Measurements from ENCODE around the gene MYRIP.
"Not testable (repeated sequence)": the region's sequence is repeated elsewhere in the genome, so short reads cannot be mapped to it uniquely, and the experiment has no call there.

The MYRIP gene

DNA sequence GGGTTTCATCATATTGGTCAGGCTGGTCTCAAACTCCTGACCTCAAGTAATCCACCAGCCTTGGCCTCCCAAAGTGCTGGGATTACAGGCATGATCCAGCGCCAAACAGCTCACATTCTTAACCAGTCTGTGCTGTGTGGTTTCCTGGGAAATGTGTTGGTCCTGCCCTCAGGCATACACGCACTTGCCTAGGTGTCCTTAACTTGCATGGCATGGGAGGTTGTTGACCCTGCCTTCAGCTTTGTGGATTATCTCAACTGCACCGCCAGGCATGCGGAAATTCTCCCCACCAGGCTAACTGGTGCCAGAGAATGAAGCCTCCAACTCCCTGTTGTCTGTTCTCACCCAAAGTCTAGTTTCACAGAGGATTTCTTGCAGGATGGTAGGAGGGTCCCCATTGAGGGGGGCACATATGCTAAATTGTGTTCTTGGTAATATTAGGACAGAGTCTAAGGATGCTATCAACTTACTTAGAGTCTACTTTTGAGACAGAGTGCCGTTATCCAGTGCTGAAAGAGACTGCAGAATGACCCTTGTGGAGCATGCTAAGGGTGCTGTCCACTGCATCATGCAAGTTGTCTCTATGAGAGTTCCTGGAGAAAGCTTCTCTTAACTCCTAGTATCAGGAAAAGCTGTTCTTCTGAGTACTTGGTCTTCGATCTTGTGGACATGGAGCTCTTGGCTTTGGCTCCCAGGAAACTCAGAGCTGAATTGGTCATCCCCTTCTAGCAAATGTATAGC is 438.5 kb downstream of the MYRIP start:
- DNase-seq: no peak

DNA sequence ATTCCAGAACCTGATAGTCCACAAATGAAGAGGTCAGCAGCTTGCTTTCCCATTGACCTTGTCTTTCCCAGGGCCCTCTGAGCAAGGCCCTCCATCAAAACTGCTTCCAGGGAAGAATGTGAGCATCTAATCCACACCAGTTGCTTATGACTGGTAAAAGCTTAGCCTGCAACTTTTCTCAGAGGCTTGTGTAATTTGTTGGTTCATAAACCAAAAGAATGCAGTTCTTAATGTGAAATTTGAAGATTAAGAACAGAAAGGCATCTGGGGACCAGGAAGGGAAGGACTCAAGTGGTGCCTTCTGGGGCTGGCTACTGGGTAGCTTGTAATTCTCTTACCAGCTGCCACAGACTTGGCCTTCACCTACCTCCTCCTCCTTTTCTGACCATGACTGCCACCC is 439.2 kb downstream of the MYRIP start:
- no peak for DNase-seq

DNA sequence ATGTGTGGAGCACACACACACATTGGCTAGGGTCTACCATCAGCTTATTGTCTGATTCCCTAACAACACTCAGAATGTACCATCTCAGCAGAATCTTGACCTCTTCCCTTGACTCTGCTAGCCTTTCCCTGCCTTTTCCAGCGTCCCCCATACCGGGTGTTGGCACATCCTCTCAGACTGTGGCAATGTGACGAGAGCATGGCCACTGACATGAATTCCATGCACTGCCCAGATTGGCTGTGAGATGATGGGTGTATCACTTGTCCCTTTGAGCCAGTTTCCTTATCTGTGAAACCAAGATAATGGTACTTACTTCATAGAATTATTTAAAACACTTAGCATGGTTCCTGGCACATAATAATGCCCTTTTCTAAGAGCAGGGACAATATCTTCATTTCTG is 439.8 kb downstream of the MYRIP start:
- no peak for DNase-seq

DNA sequence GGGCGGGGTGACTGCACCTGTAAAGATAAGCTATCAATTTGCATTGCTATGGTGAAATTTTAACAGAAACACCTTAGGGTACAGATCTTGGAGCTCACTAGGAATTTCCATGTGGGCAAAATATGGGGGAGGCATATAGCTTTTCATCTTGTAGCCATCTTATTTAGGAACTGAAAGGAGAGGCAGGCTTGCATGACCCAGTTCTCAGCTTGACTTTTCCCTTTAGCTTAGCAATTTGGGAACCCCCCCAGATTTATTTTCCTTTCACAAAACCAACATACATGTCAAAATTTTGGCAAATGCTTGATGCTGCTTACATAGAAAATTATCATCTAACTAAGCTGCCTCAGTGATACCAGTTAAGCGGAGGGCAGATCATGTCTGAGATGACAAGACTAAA is 445.1 kb downstream of the MYRIP start:
- no peak for DNase-seq

DNA sequence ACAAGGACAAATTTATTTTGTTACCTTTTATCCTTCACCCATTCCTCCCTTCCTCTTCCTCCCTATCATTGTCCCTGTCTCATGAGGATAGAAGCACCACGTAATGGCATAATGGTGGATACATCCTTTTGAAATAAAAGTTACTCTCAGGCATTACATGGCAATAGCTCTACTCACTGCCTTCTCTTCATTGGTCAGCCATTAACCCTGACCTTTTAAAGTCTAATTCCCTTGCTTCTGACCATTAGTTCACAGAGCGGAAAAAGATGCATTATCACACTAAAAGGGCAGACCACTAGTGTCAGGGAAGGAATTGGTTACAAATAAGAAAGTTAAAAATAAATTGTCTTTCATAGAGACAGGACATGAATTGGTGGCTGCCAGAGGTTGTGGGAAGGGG is 445.5 kb downstream of the MYRIP start:
- DNase-seq: no peak

DNA sequence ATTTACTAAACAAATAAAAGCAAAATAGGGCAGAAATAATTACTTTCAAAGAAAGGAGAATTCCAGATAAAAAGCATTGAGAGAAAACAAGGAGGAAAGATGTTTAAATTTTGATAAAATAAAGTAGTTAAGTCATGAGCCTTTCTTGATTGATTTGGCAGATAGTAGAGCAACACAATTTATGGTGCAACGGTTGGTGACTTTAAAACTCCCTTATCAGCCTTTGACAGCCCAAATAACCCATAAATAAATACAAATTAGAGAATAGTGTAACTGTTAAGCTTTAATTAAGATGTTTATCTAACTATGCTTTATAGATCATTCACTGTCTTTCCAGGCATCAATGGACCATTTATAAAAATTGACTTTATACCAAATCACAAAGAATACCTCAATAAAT is 446.1 kb downstream of the MYRIP start:
- DNase-seq: no peak

DNA sequence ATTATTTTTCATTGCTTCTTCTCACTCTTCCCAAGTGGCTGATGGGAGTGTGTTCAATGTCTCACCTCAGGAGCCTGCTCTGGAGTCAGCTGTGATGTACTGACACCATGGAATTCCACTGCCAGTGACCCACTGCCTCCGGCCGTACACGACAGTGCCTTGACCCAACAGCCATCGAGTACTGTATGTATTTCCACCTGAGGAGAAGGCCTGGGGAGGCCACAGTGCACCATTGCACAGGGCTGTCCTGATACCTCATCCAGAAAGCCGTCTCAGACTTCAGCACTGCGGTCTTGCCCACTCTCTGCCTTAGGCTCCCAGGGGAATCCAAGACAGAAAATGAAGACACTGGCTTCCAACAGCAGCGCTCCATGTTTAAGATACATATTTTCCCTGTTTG is 448.7 kb downstream of the MYRIP start:
- DNase-seq: no peak

DNA sequence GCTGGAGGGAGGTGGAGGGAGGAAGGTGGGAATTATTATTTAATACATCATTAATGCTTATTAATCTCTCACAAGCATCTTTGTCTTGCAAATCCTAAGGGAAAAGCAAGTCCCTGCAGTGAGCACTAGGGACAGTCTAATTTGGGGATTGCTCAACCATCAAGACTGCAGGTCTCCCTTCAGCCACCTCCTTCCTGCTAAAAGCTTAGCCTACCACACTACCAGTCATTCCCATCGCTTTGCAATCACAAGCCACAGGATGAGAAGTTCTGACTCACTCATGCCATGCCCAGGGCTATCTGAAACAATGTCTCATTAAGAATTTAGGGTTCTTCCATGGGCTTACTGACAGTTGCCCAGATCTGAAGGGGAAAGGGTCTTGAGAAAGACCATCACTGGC is 449.1 kb downstream of the MYRIP start:
- no peak for DNase-seq

DNA sequence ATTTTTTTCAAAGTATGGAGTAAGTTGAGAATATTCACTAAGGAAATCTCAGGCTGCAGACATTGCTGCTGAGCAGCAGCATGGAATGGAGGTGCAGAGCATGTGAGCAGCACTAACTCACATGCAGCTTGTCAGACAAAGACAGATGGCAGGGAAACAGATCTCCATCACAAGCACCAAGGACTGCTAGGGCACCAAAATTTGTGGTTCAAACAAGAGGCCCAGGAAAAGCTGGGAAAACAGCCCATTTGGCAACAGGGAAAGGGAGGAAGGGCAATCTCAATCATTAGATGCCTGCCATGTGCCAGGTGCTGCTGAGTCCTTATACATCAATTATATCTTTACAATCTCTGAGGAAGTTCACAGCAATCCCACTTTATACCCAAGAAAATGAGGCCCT is 452.9 kb downstream of the MYRIP start:
- DNase-seq: no peak

DNA sequence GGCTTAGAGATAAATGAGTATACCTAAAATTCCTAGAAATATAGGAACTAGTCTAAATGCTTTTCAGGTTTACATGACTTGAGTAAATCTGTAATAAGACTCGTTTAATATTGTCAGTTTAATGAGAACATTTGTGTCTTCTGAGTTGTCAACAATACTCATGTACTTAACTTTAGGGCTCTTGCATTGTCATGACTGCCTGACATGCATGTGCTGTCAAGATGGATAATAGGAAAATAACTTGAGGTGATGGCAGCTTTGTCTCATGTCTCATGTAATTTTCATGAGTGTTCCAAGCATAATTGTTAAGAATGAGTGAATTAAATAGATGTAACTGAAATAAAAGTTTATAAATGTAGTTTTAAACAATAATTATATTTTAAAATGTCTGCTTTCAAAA is 455.0 kb downstream of the MYRIP start:
- DNase-seq: no peak

DNA sequence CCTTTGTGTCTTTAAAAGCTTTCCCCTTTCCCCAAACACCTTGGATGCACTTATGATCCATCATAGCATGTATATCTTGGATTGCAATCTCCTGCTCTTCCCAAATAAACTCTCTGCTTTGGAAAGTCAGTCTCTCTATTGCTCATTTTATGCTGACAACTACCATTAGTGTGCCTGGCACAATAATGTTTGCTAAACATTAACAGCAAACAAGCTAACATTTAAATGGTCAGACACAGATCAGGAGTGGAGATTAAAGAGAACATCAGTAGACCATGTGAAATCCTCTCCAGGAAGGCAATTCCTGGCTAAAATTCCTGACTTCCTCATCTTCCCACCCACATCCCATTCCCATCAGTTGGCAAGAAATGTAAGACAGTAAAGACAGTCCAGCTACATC is 455.8 kb downstream of the MYRIP start:
- DNase-seq: no peak

DNA sequence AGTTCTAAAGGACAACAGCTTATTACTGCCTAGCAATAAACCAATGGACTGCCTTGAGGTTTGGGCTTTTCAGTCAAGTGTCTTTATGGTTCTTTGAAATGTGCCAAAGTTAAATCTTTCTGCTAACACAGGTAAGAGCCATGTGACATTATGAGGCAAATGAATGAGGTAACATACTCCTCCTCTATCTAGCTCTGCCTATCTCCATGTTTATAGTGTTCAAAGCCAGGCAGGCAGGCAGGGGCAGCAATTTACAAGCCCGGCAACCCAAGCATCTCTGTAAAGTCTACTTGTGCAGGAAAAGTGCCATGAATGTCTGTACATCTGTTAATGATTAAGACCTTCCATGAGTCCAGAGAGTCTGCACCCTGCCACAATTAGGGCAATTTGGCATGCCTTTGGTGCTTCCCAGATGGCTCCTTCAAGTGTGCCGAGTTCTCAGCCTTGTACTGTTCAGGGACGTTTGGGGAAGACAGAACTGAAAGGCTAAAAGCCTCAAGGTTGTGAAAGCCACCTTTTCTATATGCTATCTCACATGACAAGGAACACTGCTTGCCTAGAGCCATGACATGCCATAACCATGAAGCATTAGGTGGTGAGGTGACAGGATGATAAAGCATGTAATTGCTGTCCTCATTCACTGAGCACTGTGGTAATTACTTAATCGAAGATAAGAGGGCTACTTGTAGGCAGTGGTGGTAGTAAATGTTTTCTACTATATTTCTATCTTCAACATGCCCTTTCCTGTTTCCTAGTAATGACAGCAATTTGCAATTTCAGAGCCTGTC is 458.7 kb downstream of the MYRIP start:
- DNase-seq: no peak

DNA sequence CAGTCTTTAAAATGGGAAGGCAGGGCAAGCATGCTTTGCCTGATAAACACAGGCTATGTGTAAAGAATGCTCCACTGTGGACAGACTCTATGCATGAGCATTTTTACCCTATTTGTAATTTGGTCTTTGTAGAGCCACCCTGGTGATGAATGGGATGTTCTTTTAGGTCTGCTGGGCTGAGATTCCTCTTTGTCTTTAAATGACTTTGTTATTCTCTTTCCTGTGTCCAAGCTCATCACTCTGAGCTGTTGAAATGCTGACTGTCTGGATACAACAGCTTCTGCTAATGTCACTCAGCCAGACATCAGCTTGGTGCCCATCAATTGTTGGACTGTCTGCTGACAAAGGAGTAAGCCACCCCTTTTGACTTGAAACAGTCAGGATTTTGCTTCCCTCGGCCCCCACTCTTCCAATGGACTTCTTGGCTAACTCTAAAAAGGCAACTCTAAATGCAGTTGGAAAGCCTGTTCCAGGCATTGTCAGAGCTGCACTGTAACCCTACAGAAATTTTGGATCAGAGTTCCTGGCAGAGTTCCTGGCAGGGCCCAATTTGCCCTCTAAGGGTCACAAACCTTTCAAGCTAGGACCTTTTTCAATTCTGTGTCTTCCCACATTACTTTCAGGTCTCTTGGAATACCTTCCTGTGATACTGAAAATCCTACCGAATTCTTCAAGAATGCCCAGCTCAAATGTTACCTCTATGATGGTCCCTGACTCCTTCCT is 459.6 kb downstream of the MYRIP start:
- DNase-seq: no peak

DNA sequence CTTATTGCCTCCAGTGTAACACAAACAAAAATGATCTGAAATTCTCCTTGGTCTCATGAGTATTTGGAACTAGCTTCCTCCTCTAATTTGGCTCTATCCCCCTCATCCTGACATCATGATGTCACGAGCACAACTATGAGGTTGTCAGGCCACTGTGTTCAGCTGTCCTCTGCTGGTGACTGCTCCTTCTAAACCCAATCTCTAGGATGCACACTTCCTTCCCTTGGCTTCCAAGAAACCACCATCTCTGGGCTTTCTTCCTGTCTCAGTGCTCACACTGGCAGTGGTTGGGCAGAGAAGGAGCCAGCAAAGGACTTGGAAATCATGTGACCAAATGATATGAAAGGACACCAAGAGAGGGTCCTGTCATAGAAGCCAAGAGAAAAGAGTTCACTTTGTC is 469.4 kb downstream of the MYRIP start:
- DNase-seq: no peak

DNA sequence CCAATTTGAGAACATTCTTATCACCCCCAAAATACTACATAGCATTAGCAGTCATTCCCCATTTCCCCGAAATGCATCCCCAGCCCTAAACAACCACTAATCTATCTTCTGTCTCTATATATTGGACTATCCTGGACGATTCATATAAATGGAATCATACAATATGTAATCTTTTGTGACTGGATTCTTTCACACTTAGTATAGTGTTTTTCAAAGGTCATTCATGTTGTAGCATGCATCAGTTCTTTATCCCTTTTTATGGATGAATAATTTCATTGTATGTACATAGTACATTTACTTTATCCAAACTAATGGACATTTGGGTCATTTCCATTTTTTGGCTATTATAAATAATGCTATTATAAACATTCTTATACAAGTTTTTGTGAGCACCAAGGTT is 472.6 kb downstream of the MYRIP start:
- no peak for DNase-seq

DNA sequence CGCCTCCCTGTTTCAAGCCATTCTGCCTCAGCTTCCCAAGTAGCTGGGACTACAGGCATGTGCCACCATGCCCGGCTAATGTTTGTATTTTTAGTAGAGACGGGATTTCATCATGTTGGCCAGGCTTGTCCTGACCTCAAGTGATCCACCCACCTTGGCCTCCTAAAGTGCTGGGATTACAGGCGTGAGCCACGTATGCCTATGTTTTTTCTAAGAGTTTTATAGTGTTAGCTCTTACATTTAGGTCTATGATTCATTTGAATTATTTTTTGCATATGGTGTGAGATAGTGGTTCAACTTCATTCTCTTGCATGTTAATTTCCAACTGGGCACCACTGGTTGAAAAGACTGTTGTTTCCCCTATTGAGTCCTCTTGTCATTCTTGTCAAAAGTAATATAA is 473.6 kb downstream of the MYRIP start:
- DNase-seq: not testable (repeated sequence)

DNA sequence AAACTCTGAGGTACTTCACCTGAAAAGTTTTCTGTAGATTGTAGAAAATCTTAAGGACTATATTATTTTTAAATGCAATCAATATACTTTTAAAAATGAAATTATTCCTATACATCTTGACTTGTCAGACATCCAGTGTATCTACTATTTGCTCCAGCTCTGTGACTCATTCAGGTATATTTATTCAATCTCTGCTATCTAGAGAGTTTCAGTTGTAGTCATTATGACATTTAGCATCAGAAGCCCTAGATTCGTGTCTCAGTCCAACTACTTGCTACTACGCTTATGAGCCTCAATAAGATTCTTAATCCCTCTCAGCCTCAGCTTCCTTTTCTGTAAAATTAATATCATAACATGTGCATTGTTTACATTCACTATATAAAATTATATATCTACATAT is 477.8 kb downstream of the MYRIP start:
- no peak for DNase-seq

DNA sequence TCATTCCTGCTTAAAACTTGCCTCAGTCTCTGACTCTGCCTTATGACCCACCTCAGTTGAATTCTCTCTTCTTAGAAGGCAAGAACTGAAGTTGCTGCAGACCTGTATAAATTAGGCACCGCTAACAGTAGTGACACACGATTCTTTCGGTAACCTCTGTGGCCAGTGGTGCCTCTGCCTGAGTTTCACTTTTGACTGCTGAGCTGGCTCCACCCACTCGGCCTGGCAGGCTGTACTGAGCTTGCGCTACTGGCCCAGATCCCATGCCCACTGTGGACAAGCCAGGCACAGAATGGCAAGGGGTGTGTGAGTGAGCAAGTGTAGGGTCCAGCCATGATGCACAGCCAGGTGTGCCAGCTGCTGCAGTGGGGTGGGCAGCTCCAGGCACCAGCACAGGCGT is 481.0 kb downstream of the MYRIP start:
- peak in 1 of 2 experiments; percentile 8 for DNase-seq

DNA sequence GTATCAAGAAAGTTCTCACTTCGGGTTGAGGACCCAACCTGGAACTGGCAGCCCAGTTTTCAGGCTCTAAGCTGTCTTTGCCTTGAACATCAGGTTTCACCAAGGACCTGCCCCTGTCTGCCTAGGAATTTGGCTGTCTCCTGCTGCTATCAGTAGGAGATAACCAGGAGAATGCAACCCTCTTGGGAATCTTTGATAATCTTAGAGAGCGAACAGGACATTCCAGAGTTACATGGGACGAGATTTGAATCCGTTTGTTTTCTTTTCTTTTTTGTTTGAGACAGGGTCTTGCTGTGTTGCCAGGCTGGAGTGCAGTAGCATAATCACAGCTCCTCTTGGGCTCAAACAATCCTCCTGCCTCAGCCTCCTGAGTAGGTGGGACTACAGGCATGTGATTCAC is 482.1 kb downstream of the MYRIP start:
- DNase-seq: no peak

DNA sequence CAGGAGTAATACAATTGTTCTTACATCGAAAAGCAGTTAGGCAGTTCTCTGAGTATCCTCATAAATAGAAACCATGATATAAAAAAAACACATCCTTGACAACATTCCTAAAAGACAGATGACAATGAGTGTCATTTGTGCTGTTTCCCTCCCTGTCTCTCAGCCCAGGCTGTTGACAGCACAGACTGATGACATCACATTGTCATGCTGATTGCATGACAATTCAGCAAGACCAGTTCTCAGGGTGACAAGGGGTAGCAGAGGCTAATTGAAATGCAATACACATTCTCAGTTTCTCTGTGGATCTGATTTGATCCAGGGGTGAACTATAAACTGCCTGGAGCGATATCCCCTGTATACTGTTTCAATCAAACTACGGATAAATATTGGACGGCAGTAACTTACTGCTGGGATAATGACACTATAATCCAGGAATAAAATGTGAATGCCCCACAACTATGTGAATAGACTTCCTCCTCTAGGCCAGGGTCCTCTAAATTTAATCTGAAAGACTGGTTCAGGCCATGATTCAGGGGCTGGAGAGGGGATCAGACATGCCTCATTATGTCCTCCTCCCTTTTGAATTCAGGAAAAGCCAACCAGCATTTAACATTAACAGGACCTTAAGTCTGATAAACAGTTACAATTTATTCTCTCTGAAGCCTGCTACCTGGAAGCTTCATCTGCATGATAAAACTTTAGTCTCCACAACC is 483.4 kb downstream of the MYRIP start:
- no peak for DNase-seq

DNA sequence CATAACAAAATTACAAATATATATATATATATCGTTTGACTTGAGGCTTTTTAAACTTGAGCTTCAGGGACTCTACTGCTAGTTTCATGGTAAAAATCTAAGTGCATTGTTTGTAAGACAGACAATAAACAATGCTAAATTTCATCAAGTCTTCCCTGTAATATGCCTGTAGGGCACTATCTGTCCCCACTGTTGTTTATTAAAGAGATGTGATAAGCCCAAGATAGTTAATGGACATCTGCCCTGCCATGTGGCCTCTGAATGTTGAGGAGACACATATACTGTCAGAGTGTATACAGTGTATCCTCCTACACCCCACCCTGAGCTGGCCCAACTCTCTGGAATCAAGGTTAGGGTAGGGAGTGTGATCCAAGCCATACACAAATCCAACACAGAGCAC is 485.0 kb downstream of the MYRIP start:
- DNase-seq: no peak

DNA sequence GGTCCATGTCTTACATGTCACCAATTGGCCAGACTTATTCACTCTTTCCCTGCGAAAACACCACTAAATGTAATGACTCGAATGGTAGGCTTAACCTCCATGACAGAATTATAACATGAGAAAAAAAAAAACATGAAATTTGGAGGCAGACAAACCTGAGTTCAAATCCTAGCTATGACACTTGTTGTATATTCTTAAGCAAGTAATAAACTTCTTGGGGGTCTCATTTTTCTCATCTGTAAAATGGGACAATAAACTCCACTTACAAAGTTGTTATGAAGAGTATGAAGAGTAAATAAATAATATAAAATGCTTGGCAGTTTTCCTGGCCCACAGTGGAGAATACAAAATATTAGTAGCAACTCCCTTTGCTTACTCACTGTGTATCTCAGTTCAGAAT is 488.7 kb downstream of the MYRIP start:
- DNase-seq: no peak

DNA sequence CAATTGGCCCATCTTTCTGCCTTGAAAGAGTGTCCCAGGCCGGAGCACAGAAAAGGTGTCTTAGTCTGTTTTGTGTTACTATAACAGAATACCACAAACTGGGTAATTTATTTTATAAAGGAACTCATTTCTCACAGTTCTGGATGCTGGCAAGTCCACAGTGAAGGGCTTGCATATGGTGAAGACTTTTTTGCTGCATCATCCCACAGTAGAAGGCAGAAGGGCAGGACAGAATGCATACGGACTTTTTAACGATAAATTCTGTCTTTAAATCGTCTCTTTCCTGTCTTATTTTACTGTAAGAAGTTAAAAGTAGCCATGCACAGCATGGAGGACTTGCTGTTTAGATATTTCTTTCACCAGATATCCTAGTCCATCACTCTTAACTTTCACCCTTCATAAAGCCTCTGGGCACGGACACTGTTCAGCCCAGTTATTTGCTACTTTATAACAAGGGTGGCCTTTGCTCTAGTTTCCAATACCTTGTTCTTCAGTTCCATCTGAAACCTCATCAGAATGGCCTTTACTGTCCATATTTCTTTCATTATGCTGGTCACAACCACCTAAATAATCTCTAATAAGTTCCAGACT is 489.8 kb downstream of the MYRIP start:
- no peak for DNase-seq

Data from activated CD4-positive, alpha-beta T cell treated with anti-CD3 and anti-CD28 coated beads, Interleukin-2, amount 50 U/mL, for 4 hours (primary cell).